Ramos (cell line): ENCODE measurements around the gene RANBP10.

Source experiments
- in situ Hi-C: fragments of 300-500 bp; cut with MboI; formaldehyde crosslinking; loops from one replicate; pipeline ENCODE4 v1.14.3; 2022; ENCODE audit warnings: low sequenced_read_pairs; ENCODE audit not compliant: unreplicated experiment

RANBP10 gene

GRCh38 chr16:67833030-67833414, 26.7 kb upstream of the RANBP10 start:
- in situ Hi-C loops = no loop called here

- in situ Hi-C loops = no loop called here
These were observed 22.3 kb upstream of the RANBP10 start for GRCh38 chr16:67828651-67829050.

DNA sequence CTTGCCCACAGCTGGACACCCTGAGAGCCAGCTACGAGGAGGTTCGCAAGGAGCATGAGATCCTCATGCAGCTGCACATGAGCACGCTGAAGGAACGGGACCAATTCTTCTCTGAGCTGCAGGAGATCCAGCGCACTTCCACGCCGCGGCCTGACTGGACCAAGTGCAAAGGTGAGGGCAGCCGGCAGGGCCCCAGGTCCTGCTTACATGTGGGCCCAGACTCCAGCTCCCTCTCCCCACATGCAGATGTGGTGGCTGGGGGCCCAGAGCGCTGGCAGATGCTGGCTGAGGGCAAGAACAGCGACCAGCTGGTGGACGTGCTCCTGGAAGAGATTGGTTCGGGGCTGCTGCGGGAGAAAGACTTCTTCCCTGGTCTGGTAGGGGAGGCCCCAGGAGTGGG, 19.5 kb upstream of the RANBP10 start:
- in situ Hi-C loops = no loop called here

DNA sequence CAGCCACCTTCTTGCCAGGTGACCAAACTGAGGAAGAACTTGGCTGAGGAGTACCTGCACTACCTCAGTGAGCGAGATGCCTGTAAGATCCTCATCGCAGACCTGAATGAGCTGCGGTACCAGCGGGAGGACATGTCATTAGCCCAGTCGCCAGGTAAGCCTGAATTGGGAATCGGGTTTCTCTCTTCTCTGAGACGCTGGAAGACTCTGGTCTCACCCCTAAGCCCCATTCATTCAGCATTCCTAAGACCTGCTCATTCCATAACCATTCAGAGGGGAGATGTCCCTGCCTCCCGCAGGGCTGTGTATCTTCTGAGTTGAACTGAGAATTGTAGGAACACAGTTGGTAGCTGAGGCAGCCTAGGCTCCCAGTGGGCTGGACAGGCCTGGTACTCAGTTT, 18.8 kb upstream of the RANBP10 start:
- in situ Hi-C loops = no loop called here

DNA sequence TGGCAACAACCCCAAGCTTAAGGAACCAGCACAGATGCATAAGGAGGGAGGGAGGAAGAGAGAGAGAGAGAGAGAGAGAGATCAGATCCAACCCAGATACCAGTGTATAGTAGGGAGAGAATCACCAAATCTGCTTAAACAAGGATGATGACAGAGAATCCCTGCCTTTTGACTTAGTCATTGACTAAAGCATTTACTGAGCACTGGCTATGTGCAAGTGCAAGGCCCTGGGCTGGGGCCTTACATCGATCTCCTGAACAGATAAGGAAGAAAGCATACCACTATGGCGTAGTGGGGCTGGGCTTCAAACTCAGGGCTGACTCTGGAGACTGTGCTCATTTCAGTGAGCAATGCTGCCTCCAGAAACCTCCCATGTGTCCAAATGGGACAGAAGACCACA, 16.2 kb upstream of the RANBP10 start:
- in situ Hi-C loops = no loop called here

- in situ Hi-C loops = no loop called here
These were observed 14.4 kb upstream of the RANBP10 start for GRCh38 chr16:67820608-67821259.

DNA sequence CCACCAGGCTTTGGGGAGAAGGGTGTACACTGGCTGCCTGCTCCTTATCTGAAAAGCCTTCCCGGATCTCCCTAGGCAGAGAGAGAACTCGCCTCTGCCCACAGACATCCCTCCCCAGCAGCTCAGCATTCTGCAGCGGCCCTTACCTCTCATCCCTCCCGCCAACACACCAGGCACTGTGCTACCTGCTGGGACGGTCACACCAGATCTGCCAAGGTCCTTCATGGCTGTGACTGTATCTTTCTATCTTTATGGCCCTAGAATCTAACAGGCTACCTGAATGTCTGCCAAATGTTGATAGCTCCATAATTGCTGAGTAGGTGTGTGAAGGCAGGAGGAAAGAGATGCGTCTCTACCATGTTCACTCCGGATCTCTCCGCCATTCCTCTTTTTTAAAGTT, 8.2 kb upstream of the RANBP10 start:
- in situ Hi-C loops = no loop called here

DNA sequence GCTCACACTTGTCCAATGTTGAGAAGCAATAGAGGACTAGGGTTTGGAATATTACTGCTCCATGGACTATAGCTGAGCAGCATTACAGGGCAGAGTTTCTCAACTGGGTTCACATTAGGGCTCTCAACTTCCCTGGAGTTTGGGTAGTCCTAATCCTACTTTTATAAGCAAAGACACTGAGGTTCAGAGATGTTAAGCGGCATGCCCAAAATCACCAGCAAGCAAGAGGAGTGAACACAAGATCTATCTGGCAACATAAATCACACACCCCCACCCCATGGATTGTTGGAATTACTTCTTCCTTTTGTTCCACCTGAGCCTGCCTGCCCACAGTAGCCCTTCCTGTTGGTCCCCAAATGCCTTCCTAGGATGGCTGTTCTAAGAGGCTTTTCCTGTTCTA, 5.5 kb upstream of the RANBP10 start:
- in situ Hi-C loops = no loop called here

DNA sequence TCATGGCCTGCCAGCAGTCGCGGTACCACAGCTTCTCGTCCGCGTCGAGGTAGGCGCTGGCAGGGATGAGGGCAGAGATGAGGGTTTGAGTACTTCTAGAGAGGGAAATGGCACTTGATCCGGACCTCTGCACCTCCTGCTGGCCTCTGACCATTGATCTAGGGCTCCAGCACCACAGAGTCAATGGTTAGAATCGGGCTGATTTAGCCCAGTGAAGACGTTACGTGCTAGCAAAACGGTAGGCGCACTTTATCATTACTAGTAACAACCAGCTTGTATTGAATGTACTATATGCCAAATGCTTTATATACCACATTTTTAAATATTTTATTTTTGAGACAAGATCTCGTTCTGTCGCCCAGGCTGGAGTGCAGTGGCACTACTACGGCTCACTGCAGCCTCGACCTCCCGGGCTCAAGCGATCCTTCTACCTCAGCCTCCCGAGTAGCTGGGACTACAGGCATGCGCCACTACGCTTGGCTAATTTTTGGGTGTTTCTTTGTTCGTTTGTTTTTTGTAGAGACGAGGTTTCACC, 855 bp upstream of the RANBP10 start:
- in situ Hi-C loops = no loop called here

DNA sequence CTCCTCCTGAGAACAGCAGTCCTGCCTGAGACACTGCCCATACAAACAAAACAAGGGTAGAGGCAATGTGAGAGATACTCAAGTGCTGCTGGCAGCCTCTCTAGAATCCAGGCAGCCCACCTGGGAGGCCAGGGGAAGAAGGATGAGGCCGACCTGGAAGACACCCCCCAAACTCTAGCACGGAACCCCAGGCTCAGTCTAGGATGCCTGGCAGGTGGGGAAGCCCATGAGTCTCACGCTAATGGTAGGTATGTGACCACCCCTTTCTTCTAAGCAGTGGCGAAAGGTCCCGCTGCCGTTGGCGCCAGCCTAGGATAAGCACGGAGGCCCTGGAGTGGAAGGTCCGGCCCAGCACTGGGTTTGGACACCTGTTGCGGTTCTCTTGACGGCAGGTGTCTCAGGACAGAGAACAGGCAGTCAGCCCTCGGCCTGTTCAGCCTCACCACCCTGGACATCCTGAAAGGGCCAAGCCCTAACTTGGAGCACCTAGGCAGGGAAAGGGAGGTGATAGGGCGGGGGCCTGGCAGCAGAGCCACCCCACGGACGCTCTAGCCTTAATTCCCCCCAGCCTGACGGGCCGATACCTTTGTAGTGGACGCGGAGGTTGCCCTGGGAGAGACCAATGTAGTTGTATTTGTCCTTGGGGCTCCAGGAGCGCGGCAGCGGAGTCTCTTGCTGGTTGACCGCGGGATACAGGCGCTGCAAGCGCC, 487 bp downstream of the RANBP10 start:
- in situ Hi-C loops = no loop called here

DNA sequence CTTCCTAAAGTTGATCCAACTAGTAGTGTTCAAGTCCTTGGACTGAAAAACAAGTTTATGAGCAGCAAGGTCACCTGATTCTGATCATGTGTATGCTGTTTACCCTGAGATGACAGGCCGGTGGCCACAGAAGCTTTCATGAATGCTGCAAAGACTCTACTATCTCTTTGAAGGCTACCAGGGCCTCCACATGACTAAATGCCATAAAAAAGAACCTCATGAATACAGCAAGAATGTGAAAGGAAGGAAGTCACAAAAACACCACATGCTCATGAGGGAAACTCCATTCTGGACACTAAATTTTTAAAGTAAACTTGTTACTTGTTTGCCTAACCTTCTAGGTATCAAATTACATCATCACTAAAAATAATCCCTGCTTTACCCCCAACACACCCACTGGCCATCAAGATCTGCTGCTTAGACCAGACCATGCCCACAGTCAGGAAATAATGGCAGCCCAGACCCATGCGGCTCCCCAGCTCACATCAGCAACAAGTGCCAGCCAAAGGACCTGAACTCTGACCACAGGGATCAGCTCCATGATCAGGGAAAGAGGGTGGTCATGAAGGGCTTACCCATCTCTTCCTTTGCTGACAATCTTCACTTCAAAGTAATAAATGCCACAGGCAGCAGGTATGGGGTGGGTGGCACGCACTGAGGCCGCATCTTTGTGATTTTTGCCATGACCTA, 1.4 kb downstream of the RANBP10 start:
- in situ Hi-C loops = no loop called here

DNA sequence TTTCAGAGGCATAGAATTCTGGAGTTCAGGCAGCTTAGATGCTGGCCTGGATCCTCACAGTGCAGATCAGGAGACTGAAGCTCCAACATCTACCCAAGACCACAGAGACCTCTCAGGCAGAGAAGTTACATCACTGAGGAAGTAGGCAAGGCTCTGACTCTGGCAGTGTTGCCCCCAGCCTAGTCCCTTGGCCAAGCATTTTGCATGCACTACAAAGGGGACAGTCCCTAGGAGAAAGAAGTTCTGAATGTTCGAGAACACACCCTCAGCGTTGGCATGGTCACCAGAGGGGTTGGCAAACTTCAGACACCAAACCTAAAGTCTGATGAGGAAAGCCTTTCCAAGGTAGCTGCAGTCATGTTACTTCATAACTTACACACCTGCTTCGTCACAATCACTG, 2.5 kb downstream of the RANBP10 start:
- in situ Hi-C loops = no loop called here

DNA sequence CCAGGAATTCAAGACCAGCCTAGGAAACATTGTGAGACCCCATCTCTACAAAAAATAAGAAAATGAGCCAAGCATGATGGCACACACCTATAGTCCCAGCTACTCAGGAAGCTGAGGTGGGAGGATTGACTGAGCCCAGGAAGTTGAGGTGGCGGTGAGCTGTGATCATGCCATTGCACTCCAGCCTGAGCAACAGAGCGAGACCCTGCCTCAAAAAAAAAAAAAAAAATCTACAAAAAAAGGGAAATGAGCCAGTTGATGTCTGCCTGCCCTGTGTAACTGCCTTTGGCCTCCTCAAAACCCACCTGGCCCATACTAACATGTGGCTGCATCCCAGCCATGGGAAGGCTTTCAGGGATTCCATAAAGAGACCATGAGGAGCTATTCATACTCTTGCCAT, 4.5 kb downstream of the RANBP10 start:
- in situ Hi-C loops = no loop called here

- in situ Hi-C loops = no loop called here
These were observed 5.1 kb downstream of the RANBP10 start for GRCh38 chr16:67801241-67801640.

DNA sequence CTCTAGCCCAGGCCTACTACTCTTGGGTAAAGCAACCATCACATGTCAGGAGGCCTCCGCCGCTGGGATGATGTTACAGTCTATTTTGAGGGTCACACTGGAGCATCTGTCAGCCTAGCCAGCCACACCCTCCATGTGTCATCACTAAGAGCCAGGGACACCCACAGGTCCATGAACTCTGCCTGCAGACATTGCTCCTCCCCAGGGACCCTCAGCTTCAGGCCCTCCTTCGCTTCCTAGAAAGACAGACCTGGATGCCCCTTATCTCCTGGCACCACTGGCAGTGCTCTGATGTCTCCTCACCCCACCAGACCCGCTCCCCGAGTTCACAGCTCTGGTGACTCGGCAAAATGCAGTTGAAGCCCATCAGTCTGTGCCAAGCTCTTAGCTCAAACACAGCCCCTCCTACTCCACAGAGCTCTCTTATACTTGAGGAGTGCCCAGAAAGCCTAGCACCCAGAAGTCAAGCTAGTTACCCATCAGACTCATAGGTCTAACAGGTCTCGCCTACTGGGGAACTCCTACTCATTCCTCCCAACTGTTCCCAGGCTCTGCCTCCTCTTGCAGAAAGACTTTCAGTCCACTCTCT, 5.9 kb downstream of the RANBP10 start:
- in situ Hi-C loops = no loop called here

- in situ Hi-C loops = no loop called here
These were observed 10.2 kb downstream of the RANBP10 start for GRCh38 chr16:67796099-67796718.

DNA sequence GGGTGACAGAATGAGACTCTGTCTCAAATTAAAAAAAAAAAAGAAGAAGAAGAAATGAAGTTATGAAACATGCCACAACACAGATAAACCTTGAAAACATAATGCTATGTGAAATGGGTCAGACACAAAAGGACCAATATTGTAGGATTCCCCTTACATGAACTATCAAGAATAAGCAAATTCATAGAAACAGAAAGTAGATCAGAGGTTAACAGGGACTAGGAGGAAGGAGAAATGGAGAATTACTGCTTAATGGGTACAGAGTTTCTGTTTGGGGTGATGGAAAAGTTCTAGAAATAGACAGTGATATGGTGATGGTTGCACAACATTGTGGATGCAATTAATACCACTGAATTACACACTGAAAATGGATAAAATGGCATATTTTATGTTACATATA, 16.3 kb downstream of the RANBP10 start:
- in situ Hi-C loops = no loop called here

GRCh38 chr16:67786491-67786890, 19.9 kb downstream of the RANBP10 start:
- in situ Hi-C loops = no loop called here

GRCh38 chr16:67783353-67783725, 23.0 kb downstream of the RANBP10 start:
- in situ Hi-C loops = no loop called here

- in situ Hi-C loops = no loop called here
These were observed 23.6 kb downstream of the RANBP10 start for GRCh38 chr16:67782567-67783352.
